ENCODE results near the gene USP33. TPM values are rescaled to one million over a fixed set of nuclear protein-coding genes. Genes with fewer than 3 reads are reported as not detected.
"Not testable (repeated sequence)": the region's sequence is repeated elsewhere in the genome, so short reads cannot be mapped to it uniquely, and the experiment has no call there.

The USP33 gene
- total RNA-seq, 1 experiment from 2014 or later = 34.7 TPM

GRCh38 chr1:77744576-77744975, 15.1 kb downstream of the USP33 start:
- DNase-seq (ENCODE audit: low read depth) = no peak

GRCh38 chr1:77742011-77742555, 17.6 kb downstream of the USP33 start:
- in situ Hi-C loops (cut with HindIII; ENCODE audit: low pct_unique_long_range_greater_than_20kb, low sequenced_read_pairs) = no loop called here
- no peak for DNase-seq (ENCODE audit: low read depth)

More at GRCh38 chr1:77744576-77744975, 15.1 kb downstream of the USP33 start:
- in situ Hi-C loops (cut with HindIII; ENCODE audit: low pct_unique_long_range_greater_than_20kb, low sequenced_read_pairs) = no loop called here

- in situ Hi-C loops (cut with HindIII; ENCODE audit: low pct_unique_long_range_greater_than_20kb, low sequenced_read_pairs) = no loop called here
- DNase-seq (ENCODE audit: low read depth) = no peak
Observed at GRCh38 chr1:77741316-77741715, 18.3 kb downstream of the USP33 start.

GRCh38 chr1:77739235-77739634, 20.4 kb downstream of the USP33 start:
- in situ Hi-C loops (cut with HindIII; ENCODE audit: low pct_unique_long_range_greater_than_20kb, low sequenced_read_pairs) = no loop called here

GRCh38 chr1:77732090-77732489, 27.6 kb downstream of the USP33 start:
- no peak for DNase-seq (ENCODE audit: low read depth)
- in situ Hi-C loops (cut with HindIII; ENCODE audit: low pct_unique_long_range_greater_than_20kb, low sequenced_read_pairs) = no loop called here

More at GRCh38 chr1:77739235-77739634, 20.4 kb downstream of the USP33 start:
- DNase-seq (ENCODE audit: low read depth) = no peak

GRCh38 chr1:77725706-77726105, 33.9 kb downstream of the USP33 start:
- DNase-seq (ENCODE audit: low read depth) = no peak

GRCh38 chr1:77718181-77718580, 41.5 kb downstream of the USP33 start:
- in situ Hi-C loops (cut with HindIII; ENCODE audit: low pct_unique_long_range_greater_than_20kb, low sequenced_read_pairs) = no loop called here
- no peak for DNase-seq (ENCODE audit: low read depth)

More at GRCh38 chr1:77725706-77726105, 33.9 kb downstream of the USP33 start:
- in situ Hi-C loops (cut with HindIII; ENCODE audit: low pct_unique_long_range_greater_than_20kb, low sequenced_read_pairs) = no loop called here

- DNase-seq (ENCODE audit: low read depth) = no peak
- in situ Hi-C loops (cut with HindIII; ENCODE audit: low pct_unique_long_range_greater_than_20kb, low sequenced_read_pairs) = no loop called here
Observed at GRCh38 chr1:77716065-77716464, 43.6 kb downstream of the USP33 start.

GRCh38 chr1:77709727-77710126, 49.9 kb downstream of the USP33 start:
- no peak for DNase-seq (ENCODE audit: low read depth)
- in situ Hi-C loops (cut with HindIII; ENCODE audit: low pct_unique_long_range_greater_than_20kb, low sequenced_read_pairs) = no loop called here

- no peak for DNase-seq (ENCODE audit: low read depth)
- in situ Hi-C loops (cut with HindIII; ENCODE audit: low pct_unique_long_range_greater_than_20kb, low sequenced_read_pairs) = no loop called here
Observed at GRCh38 chr1:77706321-77706720, 53.3 kb downstream of the USP33 start.

- no peak for DNase-seq (ENCODE audit: low read depth)
- in situ Hi-C loops (cut with HindIII; ENCODE audit: low pct_unique_long_range_greater_than_20kb, low sequenced_read_pairs) = no loop called here
Observed at GRCh38 chr1:77704736-77705135, 54.9 kb downstream of the USP33 start.

GRCh38 chr1:77699673-77700072, 60.0 kb downstream of the USP33 start:
- DNase-seq (ENCODE audit: low read depth); in situ Hi-C loops (cut with HindIII; ENCODE audit: low pct_unique_long_range_greater_than_20kb, low sequenced_read_pairs): not testable (repeated sequence)

GRCh38 chr1:77697441-77697840, 62.2 kb downstream of the USP33 start:
- in situ Hi-C loops (cut with HindIII; ENCODE audit: low pct_unique_long_range_greater_than_20kb, low sequenced_read_pairs) = no loop called here
- DNase-seq (ENCODE audit: low read depth) = no peak

- in situ Hi-C loops (cut with HindIII; ENCODE audit: low pct_unique_long_range_greater_than_20kb, low sequenced_read_pairs) = no loop called here
- no peak for DNase-seq (ENCODE audit: low read depth)
Observed at GRCh38 chr1:77688939-77689338, 70.7 kb downstream of the USP33 start.

- in situ Hi-C loops (cut with HindIII; ENCODE audit: low pct_unique_long_range_greater_than_20kb, low sequenced_read_pairs) = no loop called here
- no peak for DNase-seq (ENCODE audit: low read depth)
Observed at GRCh38 chr1:77687519-77687906, 72.1 kb downstream of the USP33 start.

GRCh38 chr1:77686796-77687518, 72.7 kb downstream of the USP33 start:
- DNase-seq (ENCODE audit: low read depth) = no peak
- in situ Hi-C loops (cut with HindIII; ENCODE audit: low pct_unique_long_range_greater_than_20kb, low sequenced_read_pairs) = no loop called here

- DNase-seq (ENCODE audit: low read depth) = peak; percentile 94
- in situ Hi-C loops (cut with HindIII; ENCODE audit: low pct_unique_long_range_greater_than_20kb, low sequenced_read_pairs) = no loop called here
Observed at GRCh38 chr1:77683160-77684148, 76.2 kb downstream of the USP33 start.

GRCh38 chr1:77682460-77683159, 77.0 kb downstream of the USP33 start, which contains the start of gene ZZZ3:
Gene ZZZ3, minus strand, starts transcription at chr1:77682658. Its CDS starts 49,304 bp downstream, at chr1:77633354.
- in situ Hi-C loops (cut with HindIII; ENCODE audit: low pct_unique_long_range_greater_than_20kb, low sequenced_read_pairs) = no loop called here
- peak; percentile 92 for DNase-seq (ENCODE audit: low read depth)

Data from Caki2 (cell line).